ENCODE measurements around the gene C8B.

The C8B gene

DNA sequence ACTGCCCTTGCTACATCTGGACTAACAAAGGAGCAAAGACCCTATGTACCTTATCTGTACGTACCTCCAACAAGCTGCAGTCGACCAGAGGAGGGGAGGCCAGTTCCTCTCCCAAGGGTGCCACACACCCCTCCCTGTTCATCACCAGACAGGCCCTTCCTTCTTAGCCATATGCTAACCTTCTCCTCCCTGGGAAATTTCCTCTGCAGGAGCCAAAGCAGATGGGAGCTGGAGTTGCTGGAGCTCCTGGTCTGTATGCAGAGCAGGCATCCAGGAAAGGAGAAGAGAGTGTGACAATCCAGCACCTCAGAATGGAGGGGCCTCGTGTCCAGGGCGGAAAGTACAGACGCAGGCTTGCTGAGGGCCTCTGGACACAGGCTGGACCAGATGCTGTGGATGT is 48.5 kb downstream of the C8B start:
- Histone ChIP-seq H3K4me3 (ENCODE audit: low read depth in 1 of 2, low read length in 1 of 2) (no peak overlapping the region), H3K4me1 (ENCODE audit: control insufficient read depth in 1 of 2, insufficient read depth in 1 of 2, low read depth in 1 of 2, low read length in 1 of 2) (no peaks in the 10 kb centered on the region), H3K9me3 (no peaks in the 10 kb centered on the region), H3K36me3 (no peaks in the 10 kb centered on the region), H3K27me3 (no peaks in the 10 kb centered on the region), H3K27ac (no peak overlapping the region)
- TF ChIP-seq, protein P1, sequence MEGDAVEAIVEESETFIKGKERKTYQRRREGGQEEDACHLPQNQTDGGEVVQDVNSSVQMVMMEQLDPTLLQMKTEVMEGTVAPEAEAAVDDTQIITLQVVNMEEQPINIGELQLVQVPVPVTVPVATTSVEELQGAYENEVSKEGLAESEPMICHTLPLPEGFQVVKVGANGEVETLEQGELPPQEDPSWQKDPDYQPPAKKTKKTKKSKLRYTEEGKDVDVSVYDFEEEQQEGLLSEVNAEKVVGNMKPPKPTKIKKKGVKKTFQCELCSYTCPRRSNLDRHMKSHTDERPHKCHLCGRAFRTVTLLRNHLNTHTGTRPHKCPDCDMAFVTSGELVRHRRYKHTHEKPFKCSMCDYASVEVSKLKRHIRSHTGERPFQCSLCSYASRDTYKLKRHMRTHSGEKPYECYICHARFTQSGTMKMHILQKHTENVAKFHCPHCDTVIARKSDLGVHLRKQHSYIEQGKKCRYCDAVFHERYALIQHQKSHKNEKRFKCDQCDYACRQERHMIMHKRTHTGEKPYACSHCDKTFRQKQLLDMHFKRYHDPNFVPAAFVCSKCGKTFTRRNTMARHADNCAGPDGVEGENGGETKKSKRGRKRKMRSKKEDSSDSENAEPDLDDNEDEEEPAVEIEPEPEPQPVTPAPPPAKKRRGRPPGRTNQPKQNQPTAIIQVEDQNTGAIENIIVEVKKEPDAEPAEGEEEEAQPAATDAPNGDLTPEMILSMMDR (IDR thresholded peaks at IDR 0.05), result no peak

- no peaks in the 10 kb centered on the region for H3K9me3 ChIP-seq
- TF ChIP-seq, protein P1 (IDR thresholded peaks at IDR 0.05), result no peak
- H3K27ac ChIP-seq, result no peak overlapping the region
- H3K4me1 ChIP-seq (ENCODE audit: control insufficient read depth in 1 of 2, insufficient read depth in 1 of 2, low read depth in 1 of 2, low read length in 1 of 2), result no peaks in the 10 kb centered on the region
- no peaks in the 10 kb centered on the region for H3K27me3 ChIP-seq
- no peak overlapping the region for H3K4me3 ChIP-seq (ENCODE audit: low read depth in 1 of 2, low read length in 1 of 2)
- H3K36me3 ChIP-seq, result no peaks in the 10 kb centered on the region
Measured at GRCh38 chr1:56916630-56917029, 49.2 kb downstream of the C8B start.

- no peak overlapping the region for H3K4me3 ChIP-seq (ENCODE audit: low read depth in 1 of 2, low read length in 1 of 2)
- TF ChIP-seq, protein P1 (IDR thresholded peaks at IDR 0.05), result no peak
- no peaks in the 10 kb centered on the region for H3K27me3 ChIP-seq
- no peaks in the 10 kb centered on the region for H3K9me3 ChIP-seq
- H3K27ac ChIP-seq, result no peak overlapping the region
- no peaks in the 10 kb centered on the region for H3K36me3 ChIP-seq
- no peaks in the 10 kb centered on the region for H3K4me1 ChIP-seq (ENCODE audit: control insufficient read depth in 1 of 2, insufficient read depth in 1 of 2, low read depth in 1 of 2, low read length in 1 of 2)
Measured at GRCh38 chr1:56915960-56916359, 49.9 kb downstream of the C8B start.

- no peaks in the 10 kb centered on the region for H3K27me3 ChIP-seq
- no peak overlapping the region for H3K27ac ChIP-seq
- H3K4me1 ChIP-seq (ENCODE audit: control insufficient read depth in 1 of 2, insufficient read depth in 1 of 2, low read depth in 1 of 2, low read length in 1 of 2), result peaks cover 0 to 11% of the 10 kb centered on the region in 2 experiments
- TF ChIP-seq, protein P1 (IDR thresholded peaks at IDR 0.05), result no peak
- no peaks in the 10 kb centered on the region for H3K36me3 ChIP-seq
- no peaks in the 10 kb centered on the region for H3K9me3 ChIP-seq
- no peak overlapping the region for H3K4me3 ChIP-seq (ENCODE audit: low read depth in 1 of 2, low read length in 1 of 2)
Measured at GRCh38 chr1:56912325-56912724, 53.5 kb downstream of the C8B start.

- no peak overlapping the region for H3K4me3 ChIP-seq (ENCODE audit: low read depth in 1 of 2, low read length in 1 of 2)
- TF ChIP-seq, protein P1 (IDR thresholded peaks at IDR 0.05), result no peak
- H3K36me3 ChIP-seq, result no peaks in the 10 kb centered on the region
- peaks cover 0 to 11% of the 10 kb centered on the region in 2 experiments for H3K4me1 ChIP-seq (ENCODE audit: control insufficient read depth in 1 of 2, insufficient read depth in 1 of 2, low read depth in 1 of 2, low read length in 1 of 2)
- no peaks in the 10 kb centered on the region for H3K9me3 ChIP-seq
- no peaks in the 10 kb centered on the region for H3K27me3 ChIP-seq
- H3K27ac ChIP-seq, result no peak overlapping the region
Measured at GRCh38 chr1:56911098-56911938, 54.5 kb downstream of the C8B start.

All from neutrophil (primary cell).